HEK293T (cell line): ENCODE results near the gene NFE2.

Experiments
- BHLHE40 ChIP-seq: fragments of 450-650 bp; IDR thresholded peaks from 2 replicates; pipeline ENCODE4 v1.6.1; 2016; ENCODE audit warnings: mild to moderate bottlenecking, moderate library complexity, borderline replicate concordance
- CTBP1 ChIP-seq: fragments of 450-650 bp; IDR thresholded peaks from 2 replicates; pipeline ENCODE4 v1.6.1; 2016; ENCODE audit warnings: borderline replicate concordance
- ELF4 ChIP-seq: fragments of 450-650 bp; IDR thresholded peaks from 2 replicates; pipeline ENCODE4 v1.6.1; 2017; ENCODE audit warnings: antibody characterized with exemption
- FOXA1 ChIP-seq: fragments of 450-650 bp; IDR thresholded peaks from 2 replicates; pipeline ENCODE4 v1.6.1; 2016; ENCODE audit warnings: mild to moderate bottlenecking
- FOXK2 ChIP-seq: fragments of 450-650 bp; IDR thresholded peaks from 2 replicates; pipeline ENCODE4 v1.6.1; 2016; ENCODE audit warnings: mild to moderate bottlenecking
- FOXM1 ChIP-seq: fragments of 450-650 bp; IDR thresholded peaks from 2 replicates; pipeline ENCODE4 v1.6.1; 2017; ENCODE audit warnings: mild to moderate bottlenecking, borderline replicate concordance
- HDGF ChIP-seq: fragments of 450-650 bp; IDR thresholded peaks from 2 replicates; pipeline ENCODE4 v1.6.1; 2017; ENCODE audit warnings: antibody characterized with exemption, borderline replicate concordance
- NFRKB ChIP-seq: fragments of 450-650 bp; IDR thresholded peaks from 2 replicates; pipeline ENCODE4 v1.6.1; 2016; ENCODE audit warnings: mild to moderate bottlenecking, moderate library complexity
- SP1 ChIP-seq: fragments of 450-650 bp; IDR thresholded peaks from 2 replicates; pipeline ENCODE4 v1.6.1; 2017
- SUZ12 ChIP-seq: fragments of 450-650 bp; IDR thresholded peaks from 2 replicates; pipeline ENCODE4 v1.6.1; 2016; ENCODE audit warnings: mild to moderate bottlenecking
- TARDBP ChIP-seq: fragments of 450-650 bp; IDR thresholded peaks from 2 replicates; pipeline ENCODE4 v1.6.1; 2016
- ZNF384 ChIP-seq: fragments of 450-650 bp; IDR thresholded peaks from 2 replicates; pipeline ENCODE4 v1.6.1; 2016
- TF ChIP-seq, protein P1 (sequence below): fragments of 450-650 bp; IDR thresholded peaks from 2 replicates; pipeline ENCODE4 v1.6.1; 2016

DNA sequence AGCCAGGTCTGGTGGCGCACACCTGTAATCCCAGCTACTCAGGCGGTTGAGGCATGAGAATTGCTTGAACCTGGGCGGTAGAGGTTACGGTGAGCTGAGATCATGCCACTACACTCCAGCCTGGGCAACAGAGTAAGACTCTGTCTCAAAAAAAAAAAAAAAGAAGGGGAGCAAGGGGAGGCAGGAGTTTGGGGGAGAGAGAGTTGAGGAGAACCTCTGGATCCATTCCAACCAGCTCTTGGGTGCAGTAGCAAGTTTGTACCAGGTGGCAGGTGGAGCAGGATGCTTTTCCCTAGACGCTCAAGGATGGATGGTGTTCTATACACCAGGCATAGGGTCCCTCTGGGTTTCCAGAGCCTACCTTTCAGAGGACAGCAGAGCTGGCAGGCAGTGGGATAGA is 1.9 kb downstream of the NFE2 start:
- TF ChIP-seq HDGF (no peak), TARDBP (no peak), ELF4 (no peak), SP1 (no peak), BHLHE40 (no peak), ZNF384 (no peak), FOXM1 (no peak), FOXK2 (no peak), SUZ12 (no peak), FOXA1 (no peak), NFRKB (no peak), CTBP1 (no peak)
- TF ChIP-seq, protein P1, sequence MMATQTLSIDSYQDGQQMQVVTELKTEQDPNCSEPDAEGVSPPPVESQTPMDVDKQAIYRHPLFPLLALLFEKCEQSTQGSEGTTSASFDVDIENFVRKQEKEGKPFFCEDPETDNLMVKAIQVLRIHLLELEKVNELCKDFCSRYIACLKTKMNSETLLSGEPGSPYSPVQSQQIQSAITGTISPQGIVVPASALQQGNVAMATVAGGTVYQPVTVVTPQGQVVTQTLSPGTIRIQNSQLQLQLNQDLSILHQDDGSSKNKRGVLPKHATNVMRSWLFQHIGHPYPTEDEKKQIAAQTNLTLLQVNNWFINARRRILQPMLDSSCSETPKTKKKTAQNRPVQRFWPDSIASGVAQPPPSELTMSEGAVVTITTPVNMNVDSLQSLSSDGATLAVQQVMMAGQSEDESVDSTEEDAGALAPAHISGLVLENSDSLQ, result no peak
